GM20431 (cell line): Measurements from ENCODE around the gene ATOH8.

Source experiments
- in situ Hi-C: fragments of 300-500 bp; cut with MseI, MboI; formaldehyde crosslinking; loops from one replicate; pipeline ENCODE4 v1.15.0; 2020; ENCODE audit warnings: low sequenced_read_pairs; ENCODE audit not compliant: unreplicated experiment

Gene ATOH8

DNA sequence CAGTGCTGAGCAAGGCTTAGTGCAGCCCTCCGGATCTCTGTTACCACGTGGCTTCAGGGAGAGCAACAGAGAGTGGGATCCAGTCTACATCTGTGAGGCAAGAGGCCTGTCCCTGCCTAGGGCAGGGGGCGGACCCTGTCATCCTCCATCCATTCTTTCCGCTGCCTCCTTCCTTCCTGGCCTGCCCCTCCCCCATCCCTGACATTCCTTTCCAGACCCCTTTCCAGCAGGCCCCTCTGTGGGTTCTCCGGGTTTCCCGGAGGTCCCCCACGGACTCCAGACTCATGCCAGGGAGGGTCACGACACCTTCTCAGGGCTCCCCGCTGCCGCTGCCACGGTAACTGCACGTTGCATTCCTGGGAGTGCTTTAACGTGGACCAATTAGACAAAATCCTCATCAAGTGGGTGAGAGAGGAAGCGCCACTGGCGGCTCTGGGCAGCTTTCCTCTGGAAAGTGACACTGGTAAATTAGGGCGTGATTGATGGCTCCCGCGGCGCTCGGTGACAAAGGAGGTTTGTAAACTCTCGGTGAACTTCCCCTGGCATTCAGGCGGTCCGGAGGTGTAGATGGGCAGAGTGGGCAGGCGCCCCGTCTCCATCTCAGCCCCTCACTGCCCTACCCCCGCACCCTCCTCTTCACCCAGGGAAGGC is 11.4 kb downstream of the ATOH8 start:
- in situ Hi-C loops: no loop called here

DNA sequence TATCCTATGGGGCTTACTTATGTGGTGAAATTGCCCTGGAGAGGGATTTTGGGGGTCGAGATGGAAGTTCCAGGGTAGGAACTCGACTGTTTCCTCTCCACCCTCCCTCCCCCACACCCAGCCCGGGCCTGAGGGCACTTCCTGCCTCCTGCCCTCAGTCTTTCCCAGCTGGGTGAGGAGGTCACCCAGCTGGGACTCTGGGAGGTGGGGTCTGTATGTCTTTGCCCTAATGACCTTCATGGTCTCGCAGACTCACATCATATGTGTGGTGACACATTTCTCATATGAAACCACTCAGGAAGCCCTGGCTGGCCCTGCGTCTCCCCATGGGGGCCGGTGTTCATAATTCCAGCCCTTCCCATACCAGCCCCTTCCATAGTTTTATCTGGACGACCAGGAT is 12.4 kb downstream of the ATOH8 start:
- in situ Hi-C loops: no loop called here

DNA sequence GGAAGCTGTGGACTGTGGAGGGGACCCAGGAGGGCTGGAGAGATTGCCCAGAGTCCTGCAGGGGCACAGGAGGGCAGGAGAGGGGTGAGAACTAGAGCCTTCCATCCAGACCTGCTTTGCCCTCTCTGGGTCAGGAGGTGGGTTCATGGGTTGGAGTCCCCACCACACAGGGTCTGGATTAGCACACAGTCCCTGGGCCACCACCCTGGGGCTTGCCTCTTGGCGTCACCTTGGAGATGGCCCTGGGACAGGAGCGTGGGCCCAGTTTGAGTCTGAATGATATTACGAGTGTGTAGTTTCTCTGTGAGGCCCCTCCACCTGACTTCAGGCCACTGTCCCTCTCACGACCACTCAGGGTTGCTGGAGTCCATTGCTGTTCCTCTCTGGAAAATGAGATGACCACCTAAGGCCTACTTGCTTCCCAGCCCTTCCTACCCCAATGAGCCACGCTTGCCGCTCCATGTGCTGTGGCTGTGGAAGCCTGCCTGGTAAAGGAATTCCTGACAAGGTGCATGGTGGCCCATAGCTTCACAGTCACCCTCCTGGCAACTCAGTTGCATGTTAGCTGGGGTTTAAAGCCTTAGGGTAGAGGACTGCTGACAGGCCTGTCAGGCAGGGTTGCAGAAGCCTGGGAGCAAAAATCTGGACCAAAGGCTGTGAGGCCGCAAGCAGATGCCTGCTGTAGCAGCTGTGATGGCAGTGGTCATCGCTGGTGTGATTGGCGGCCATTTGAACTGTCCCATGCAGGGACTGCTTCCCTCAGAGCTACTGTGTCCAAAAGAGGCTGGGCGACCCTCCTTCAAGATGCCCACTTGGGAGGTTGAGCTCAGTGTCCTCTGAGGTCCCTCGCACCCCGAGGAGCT is 14.2 kb downstream of the ATOH8 start:
- in situ Hi-C loops: no loop called here

DNA sequence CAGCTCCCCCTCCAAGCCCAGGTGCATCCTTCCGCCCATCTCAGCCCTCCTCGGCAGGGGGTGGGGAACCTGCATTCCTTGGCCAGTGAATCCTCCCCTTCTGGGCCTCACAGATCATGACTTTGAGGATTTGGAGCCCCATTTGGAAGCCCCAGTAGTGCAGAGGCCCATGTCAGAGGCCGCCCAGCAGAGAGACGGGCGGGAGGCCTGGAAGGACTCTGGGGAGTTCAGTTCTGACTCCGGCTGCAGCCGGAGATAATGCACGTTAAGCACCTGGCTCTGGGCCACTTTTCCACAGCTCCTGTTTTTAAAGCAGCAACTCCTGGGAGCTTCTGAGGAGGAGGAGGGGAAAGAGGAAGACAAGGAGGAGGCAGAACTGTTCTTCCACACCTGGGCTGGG is 14.9 kb downstream of the ATOH8 start:
- in situ Hi-C loops: no loop called here

DNA sequence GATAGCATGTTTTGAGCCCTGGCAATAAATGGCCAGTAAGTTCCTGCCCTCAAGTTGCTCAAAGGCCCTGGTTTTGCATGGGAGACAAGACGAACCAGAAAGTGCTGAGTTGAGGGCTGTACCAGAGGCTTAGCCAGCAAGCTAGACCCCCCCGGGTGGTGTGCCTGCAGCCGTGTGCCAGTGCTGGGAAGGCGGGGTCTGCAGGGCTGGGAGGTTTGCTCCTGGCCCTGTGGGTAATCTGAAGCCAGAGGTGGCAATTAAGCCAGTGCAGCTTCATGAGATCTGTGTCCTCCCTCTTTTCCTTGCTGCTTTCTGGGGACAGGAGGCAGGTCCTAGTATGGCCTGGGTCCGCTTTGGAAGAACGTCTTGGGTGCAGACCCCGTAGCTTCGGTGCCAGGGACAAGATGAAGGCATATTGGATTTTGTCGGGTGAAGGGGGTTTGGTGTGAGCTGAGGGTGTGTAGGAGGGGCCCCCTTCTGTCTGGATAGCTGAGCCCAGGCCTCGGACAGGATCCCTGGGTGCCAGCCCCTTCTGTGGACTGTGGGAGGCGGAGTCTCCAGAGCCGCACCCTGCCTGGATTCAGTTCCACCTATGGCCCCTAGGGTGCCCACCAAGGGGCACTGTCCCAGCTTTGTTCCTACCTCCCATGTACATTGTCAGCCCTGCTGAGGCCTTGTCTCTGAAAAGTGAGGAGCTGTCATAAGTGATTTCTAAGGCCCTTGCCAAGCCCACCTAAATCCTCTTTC is 15.6 kb downstream of the ATOH8 start:
- in situ Hi-C loops: no loop called here

DNA sequence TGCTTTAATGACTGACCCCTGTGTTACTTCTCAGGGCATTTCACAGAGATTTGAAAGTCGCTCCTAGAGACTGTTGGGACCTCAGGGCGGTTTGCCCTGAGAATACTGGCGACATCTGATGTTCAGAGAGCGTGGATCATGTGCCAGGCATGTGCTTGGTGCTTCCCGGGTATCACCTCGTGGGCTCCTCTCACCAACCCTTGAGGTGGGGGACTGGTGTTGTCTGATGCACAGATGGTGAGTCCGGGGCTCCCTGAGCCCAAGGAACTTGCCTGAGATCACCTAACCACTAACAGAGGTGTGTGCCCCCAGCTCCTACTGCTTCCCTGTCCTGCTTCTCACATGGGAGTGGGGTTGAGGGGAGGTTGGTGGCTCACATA is 16.2 kb downstream of the ATOH8 start:
- in situ Hi-C loops: no loop called here

DNA sequence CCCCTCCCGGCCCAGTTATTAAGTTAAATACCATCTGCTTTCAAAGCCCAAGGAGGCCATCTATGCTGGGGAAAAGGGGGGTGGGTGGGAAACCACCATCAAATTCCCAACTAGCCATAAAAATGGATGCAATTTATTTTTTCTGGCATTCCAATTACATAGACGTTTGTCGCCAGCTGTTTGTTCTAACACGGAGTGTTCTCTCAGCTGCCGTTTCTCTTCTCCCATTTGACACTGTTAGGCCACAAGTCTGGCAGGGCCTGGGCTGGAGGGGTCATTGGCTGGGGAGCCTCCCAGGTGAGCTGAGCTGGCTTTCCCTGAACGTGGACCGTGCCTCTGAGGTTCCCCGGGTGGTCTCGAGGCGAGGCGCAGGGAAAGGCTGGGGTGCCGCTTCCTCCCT is 16.6 kb downstream of the ATOH8 start:
- in situ Hi-C loops: no loop called here

DNA sequence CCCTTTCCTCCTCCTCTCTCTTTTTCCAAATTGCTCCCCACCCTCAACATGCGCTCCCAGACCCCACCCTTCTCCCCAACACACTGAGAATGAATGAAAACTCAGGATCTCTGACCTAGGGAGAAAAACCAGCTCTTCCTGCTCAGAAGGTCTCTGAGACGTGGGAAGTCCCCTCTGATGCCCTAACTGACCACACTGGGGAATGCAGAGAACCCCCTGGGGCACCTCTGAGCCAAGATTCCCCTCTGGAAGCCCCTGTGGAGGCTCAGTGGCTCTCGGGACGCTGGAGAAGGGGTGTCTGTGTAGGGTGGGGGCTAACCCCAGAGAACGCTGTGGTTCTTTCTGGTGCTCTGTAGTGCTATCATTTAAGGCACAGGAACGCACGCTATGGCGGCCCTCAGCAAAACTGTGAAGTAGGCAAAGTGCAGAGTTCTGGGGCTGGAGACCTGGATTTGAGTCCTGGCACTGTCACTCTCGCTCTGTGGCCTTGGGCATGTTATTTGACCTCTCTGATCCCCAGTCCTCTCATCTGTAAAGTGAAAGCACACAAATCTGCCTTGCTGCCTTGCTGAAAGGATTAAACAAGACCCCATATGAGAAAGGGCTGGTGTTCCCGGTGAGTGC is 17.1 kb downstream of the ATOH8 start:
- in situ Hi-C loops: no loop called here

DNA sequence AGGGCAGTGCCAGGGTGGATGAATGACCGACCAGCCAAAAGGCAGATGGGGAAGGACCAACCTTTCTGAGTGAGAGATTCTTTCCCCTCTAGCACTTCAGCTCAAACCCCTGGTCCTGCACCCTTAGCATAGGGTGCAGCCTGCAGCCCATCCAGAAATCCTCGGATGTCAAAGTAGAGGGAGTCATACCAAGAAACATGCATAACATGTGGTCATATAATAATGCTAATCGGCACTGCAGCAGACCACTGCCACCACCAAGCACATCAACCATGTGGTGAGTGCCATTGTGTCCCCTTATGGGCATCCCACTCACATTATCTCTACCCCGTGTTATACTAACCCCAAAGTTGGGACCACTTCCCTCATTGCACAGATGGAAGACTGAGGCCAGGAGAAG is 17.7 kb downstream of the ATOH8 start:
- in situ Hi-C loops: no loop called here

DNA sequence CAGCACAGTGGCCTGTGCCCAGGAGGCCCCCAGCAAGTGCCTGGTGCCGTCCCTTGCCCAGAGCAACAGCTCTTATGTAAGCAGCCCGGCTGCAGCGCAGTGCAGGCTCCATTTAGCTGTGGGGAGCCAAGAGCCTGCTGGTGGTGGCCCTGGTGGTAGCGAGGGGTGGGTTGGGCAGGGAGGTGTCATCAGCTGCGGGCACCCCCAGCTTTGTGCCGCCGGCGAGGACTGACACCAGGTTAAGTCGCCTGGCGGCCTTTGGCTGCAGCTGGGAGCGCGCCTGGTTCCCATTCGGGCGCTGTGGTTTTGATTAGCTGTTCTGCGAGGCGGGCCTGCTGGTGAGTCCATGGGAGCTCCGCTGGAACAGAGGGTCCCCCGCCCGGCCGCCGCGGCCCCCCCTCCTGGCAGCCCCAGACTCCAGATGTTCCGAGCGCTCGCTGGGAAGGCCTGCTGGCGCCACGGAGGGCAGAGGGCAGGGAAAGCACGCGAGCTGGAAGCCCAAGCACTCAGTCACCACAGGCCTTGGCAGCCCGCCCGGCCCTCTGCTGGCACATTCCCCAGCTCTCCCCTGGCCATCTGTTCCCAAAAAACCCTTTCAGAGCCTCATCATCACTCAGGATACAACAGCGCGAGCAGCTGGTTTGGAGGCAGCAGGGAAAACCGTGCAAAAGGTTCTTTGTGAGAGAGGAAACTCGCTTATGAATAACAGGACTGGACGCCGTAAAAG is 18.4 kb downstream of the ATOH8 start:
- in situ Hi-C loops: no loop called here

DNA sequence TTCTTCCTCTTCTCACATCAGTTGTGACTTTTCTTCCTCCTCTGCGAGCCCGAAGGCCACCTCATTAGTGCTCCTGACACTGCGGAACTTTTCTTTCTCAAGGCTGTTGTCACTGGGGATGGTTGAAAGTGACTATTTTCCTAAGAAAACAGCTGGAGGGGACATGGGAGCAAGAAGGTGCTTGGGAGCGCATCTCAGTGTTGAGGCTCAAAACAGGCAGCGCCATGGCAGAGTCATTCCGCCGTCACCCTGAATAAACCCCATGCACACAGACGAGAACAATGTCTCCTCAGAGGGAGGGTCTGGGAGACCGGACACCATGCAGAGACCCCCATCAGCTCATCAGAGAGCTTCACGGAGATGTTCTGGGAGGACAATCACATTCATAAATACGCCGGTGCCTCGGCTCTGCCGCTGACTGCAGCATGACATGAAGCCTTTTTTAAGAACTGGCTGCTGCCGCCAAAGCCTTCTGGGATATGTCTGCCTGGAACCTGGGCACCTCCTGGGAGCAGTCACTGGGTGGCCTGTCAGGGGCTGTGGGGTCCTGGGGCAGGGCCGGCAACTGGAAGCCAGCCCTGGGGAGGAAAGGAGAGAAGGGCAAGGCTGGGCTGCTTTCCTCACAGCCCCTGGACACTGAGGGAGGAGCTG is 19.2 kb downstream of the ATOH8 start:
- in situ Hi-C loops: no loop called here

DNA sequence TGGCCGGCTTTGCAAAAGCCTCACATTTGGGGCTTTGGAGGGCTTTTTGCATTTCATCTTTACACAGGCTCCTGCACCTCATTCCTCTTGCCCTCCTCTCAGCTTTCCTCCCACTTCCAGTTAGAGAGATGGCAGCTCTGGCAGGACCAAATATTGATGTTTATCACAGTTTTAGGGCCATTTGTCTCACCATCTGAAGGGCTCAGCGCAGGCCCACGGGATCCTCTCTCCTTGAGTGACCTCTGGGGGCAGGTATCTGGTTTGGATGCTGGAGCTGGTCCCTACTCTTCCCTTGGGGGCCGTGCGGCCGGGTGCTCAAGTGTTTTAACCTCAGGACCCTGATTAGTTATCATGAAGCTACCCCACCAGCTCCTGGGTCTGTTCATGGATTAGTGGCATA is 19.9 kb downstream of the ATOH8 start:
- in situ Hi-C loops: no loop called here

DNA sequence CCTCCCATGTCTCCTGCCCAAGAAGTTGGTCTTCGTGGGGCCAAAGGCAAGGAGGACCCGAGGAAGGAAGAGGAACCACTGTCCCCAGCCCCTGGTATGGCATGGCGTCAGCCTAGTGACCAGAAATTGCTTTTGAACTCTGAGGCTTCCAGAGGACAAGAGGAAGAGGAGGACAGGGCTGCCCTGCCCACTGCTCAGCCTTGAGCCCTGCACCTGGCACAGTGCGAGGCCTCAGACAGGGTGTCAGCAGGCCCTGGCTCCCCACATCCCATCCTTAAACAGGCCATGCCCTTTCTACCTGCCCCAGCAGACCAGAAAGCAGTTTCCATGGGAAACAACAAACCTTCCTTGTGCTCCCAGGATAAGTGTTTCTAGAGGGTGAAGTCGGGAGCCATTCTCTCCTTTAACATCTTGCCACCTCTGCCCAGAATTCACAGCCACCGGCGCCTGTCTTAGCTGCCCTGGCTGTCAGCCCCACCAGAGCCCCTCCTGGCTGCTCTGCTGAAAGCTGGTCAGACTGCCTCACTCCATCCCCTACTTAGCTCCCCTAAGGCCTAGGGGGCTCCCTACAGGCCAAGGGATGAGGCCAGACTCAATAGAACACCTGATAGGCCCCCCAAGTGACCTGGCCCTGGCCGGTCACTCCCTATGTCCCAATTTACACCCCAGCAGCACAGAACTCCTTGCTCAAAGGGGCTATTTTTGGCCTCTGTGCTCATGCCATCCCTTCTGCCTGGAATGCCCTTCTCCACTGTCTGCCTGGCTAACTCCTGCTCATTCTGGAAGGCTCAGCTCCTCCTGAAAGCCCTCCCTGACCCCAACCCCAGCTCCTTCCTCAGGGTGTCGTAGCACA is 20.6 kb downstream of the ATOH8 start:
- in situ Hi-C loops: no loop called here

DNA sequence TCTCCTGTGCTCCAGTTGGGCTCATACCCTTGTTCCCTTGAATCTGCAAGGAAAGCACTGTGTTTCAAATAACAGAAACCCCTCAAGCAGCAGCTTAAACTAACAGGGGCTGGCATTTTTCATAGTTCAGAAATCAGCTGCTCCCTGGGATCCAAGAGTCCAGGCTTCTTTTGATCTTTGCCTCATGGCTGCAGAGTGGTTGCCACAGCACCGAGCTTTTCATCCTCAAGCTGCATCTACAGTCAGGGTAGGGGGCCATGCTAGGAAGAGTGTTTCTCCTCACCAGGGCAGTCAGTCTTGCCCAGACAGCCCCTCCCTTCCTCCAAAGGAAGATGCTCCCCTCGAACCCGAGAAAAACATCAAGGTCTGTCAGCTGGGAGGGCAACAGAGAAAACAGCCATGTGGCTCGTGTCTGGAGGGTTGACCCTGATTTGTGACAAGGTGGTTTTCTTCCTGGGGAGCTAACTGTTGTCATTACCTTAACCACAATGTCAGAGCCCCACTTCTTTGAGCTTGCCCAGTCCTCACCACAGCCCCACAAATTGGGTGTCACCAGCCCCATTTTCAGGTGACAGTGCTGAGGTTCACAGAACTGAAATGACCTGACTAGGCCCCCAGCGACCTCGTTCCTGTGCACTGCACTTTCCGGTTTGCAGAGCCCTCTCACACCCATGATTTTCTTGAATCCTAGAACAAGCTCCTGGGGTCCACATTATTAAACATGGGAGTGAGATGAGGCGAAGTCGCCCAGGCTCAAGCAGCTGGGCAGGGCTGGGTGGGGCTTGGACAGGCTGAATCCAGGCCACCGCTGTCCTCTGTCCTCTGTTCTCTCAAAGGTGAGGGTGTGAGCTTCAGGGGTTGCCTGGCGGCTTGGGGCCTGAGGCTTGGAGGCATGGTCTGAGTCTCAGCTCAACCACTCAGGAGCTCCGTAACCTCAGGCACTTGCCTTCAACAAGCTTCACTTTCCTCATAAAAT is 21.9 kb downstream of the ATOH8 start:
- in situ Hi-C loops: no loop called here

DNA sequence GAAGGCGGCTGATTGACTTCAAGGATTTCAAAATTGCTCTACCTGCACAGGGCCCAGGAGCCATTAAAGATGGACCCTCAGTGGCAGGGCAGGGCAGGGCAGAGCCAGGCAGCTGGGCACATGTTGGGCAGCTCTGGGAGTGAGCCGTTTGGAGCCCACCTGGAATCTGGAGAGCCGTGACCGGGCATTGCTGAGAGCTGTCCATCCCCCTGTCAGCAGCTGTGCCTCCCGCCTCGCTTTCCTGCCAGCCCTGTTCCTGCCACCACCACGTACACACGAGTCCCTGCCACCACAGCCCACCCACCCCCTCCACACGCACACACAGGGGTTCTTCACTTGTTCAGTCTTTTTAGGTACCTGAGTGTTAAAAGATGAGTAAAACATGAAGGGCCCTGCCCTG is 22.9 kb downstream of the ATOH8 start:
- in situ Hi-C loops: no loop called here

DNA sequence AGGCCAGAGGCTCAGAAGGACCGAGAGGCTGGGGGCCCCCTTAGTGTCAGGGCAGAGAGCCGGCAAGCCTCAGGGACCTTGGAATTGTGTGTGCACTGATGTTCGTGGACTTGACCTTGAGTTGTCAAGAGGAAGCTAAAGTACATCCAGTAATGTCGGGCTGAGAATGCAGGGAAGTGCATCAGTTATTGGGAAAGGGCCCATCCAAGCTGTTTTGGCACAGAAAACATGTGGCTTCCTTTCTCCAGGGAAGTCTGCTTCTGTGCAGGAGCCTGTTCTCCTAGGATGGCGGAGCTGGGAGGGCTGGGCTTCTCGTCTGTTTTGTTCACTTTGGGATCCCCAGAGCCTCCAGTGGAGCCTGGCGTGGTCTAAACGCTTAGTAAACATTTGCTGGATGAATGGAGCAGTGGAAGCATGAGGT is 23.7 kb downstream of the ATOH8 start:
- in situ Hi-C loops: no loop called here

DNA sequence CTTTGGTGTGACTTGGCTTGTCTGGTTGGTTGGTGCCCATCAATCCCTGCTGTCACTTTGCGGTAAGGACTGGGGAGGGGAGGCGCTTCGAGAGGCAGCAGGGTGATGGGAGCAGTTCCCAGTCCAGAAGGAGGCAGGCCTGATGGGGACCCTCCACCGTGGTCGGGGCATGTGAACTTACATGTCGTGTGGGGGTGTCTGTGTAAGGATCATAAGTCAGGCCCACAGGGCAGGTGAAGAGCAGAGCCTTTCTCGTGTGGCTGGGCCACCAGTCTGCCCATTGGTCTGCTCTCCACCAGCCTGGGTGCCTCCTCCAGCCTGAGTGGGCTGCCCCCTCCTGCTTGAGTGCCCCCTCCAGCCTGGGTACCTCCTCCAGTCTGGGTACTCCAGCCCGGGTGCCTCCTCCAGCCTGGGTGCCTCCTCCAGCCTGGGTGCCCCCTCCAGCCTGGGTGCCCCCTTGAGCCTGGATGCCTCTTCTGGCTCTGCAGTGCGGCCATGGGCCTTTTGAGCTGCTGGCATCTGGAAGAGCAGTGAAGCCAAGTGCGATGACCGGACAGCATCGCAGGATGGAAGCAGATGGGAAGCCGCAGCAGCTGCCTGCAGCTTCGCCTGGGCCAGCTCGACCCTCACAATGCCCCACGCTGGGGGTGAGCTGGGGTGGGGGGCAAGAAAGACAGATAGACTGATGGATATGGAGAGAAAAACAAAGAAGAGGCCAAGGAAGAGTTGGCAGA is 25.0 kb downstream of the ATOH8 start:
- in situ Hi-C loops: no loop called here
